ENCODE results near the gene GALNT10. TPM values are rescaled to one million over a fixed set of nuclear protein-coding genes. Genes with fewer than 3 reads are reported as not detected.

GALNT10 gene
- polyA plus RNA-seq, 1 of the 3 experiments (the other 2 are of a cell fraction): 56.3 TPM

GRCh38 chr5:154287136-154287535 is 96.6 kb downstream of the GALNT10 start:
- H4K20me1 ChIP-seq (ENCODE audit: insufficient read depth): no peaks in the 10 kb centered on the region
- H3K9me3 ChIP-seq: no peaks in the 10 kb centered on the region
- peaks cover 0 to 8% of the 10 kb centered on the region in 2 experiments for H3K36me3 ChIP-seq (replicated peaks in 1 of 2; ENCODE audit: control insufficient read depth in 1 of 2, insufficient read depth in 2 of 2, low read length in 1 of 2)
- peak overlapping the region; percentile 55; the same call in 1 of the 2 replicates for H3K9ac ChIP-seq
- H3F3A ChIP-seq (replicated peaks; ENCODE audit: insufficient read depth): peaks cover 49% of the 10 kb centered on the region
- peak overlapping the region; percentile 85 to 89 for H3K27ac ChIP-seq (ENCODE audit: low read depth in 2 of 2, low read length in 1 of 2)
- H3K79me2 ChIP-seq (ENCODE audit: insufficient read depth): peaks cover 81% of the 10 kb centered on the region
- no peaks in the 10 kb centered on the region for H3K9me2 ChIP-seq
- CTCF ChIA-PET: no interaction called here
- H3K27me3 ChIP-seq (ENCODE audit: insufficient read depth): no peaks in the 10 kb centered on the region
- WGBS (ENCODE audit: low lambda C conversion rate): 13% methylated on average over 5 of the region's 5 CpGs
- peak overlapping the region; percentile 2 to 54; a peak in 3 of 4 replicates for H3K4me3 ChIP-seq (ENCODE audit: low read depth in 2 of 2, low read length in 1 of 2)
- no peak for DNase-seq
- H2AFZ ChIP-seq (ENCODE audit: low read depth): no peak overlapping the region
- peak overlapping the region; percentile 68 for H3K4me2 ChIP-seq
- POLR2A ChIA-PET: no interaction called here
- H3K4me1 ChIP-seq (ENCODE audit: control insufficient read depth in 1 of 2, insufficient read depth in 2 of 2, low read depth in 1 of 2, low read length in 1 of 2): peaks cover 11 to 36% of the 10 kb centered on the region in 2 experiments
- TF ChIP-seq RFX5 (IDR thresholded peaks at IDR 0.05; ENCODE audit: low read length): no peak
- peak; percentile 73 for TF ChIP-seq JUND (IDR thresholded peaks at IDR 0.05)
- TF ChIP-seq FOSL2 (IDR thresholded peaks at IDR 0.05; ENCODE audit: borderline replicate concordance, low read depth): peak; percentile 87
- TF ChIP-seq TCF12 (IDR thresholded peaks at IDR 0.05): peak; percentile 87
- TF ChIP-seq FOXJ3 (CRISPR knock-in tag; IDR thresholded peaks at IDR 0.05): no peak
- TF ChIP-seq, protein P1, sequence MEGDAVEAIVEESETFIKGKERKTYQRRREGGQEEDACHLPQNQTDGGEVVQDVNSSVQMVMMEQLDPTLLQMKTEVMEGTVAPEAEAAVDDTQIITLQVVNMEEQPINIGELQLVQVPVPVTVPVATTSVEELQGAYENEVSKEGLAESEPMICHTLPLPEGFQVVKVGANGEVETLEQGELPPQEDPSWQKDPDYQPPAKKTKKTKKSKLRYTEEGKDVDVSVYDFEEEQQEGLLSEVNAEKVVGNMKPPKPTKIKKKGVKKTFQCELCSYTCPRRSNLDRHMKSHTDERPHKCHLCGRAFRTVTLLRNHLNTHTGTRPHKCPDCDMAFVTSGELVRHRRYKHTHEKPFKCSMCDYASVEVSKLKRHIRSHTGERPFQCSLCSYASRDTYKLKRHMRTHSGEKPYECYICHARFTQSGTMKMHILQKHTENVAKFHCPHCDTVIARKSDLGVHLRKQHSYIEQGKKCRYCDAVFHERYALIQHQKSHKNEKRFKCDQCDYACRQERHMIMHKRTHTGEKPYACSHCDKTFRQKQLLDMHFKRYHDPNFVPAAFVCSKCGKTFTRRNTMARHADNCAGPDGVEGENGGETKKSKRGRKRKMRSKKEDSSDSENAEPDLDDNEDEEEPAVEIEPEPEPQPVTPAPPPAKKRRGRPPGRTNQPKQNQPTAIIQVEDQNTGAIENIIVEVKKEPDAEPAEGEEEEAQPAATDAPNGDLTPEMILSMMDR (IDR thresholded peaks at IDR 0.05): no peak
- TF ChIP-seq FOXM1 (IDR thresholded peaks at IDR 0.05; ENCODE audit: low read depth): no peak
- peak; percentile 19; the same call in 1 of the 2 replicates for TF ChIP-seq TAF1 (IDR thresholded peaks at IDR 0.05; ENCODE audit: borderline replicate concordance, low read depth, low read length)
- peak; percentile 38; the same call in 1 of the 2 replicates for TF ChIP-seq MEF2A (IDR thresholded peaks at IDR 0.05; ENCODE audit: borderline replicate concordance, low read depth)
- TF ChIP-seq, protein P2, sequence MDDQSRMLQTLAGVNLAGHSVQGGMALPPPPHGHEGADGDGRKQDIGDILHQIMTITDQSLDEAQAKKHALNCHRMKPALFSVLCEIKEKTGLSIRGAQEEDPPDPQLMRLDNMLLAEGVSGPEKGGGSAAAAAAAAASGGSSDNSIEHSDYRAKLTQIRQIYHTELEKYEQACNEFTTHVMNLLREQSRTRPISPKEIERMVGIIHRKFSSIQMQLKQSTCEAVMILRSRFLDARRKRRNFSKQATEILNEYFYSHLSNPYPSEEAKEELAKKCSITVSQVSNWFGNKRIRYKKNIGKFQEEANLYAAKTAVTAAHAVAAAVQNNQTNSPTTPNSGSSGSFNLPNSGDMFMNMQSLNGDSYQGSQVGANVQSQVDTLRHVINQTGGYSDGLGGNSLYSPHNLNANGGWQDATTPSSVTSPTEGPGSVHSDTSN (IDR thresholded peaks at IDR 0.05): peak; percentile 62
- TF ChIP-seq ELF1 (IDR thresholded peaks at IDR 0.05): peak; percentile 60; the same call in 1 of the 2 replicates
- TF ChIP-seq, protein P3, sequence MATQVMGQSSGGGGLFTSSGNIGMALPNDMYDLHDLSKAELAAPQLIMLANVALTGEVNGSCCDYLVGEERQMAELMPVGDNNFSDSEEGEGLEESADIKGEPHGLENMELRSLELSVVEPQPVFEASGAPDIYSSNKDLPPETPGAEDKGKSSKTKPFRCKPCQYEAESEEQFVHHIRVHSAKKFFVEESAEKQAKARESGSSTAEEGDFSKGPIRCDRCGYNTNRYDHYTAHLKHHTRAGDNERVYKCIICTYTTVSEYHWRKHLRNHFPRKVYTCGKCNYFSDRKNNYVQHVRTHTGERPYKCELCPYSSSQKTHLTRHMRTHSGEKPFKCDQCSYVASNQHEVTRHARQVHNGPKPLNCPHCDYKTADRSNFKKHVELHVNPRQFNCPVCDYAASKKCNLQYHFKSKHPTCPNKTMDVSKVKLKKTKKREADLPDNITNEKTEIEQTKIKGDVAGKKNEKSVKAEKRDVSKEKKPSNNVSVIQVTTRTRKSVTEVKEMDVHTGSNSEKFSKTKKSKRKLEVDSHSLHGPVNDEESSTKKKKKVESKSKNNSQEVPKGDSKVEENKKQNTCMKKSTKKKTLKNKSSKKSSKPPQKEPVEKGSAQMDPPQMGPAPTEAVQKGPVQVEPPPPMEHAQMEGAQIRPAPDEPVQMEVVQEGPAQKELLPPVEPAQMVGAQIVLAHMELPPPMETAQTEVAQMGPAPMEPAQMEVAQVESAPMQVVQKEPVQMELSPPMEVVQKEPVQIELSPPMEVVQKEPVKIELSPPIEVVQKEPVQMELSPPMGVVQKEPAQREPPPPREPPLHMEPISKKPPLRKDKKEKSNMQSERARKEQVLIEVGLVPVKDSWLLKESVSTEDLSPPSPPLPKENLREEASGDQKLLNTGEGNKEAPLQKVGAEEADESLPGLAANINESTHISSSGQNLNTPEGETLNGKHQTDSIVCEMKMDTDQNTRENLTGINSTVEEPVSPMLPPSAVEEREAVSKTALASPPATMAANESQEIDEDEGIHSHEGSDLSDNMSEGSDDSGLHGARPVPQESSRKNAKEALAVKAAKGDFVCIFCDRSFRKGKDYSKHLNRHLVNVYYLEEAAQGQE (IDR thresholded peaks at IDR 0.05; ENCODE audit: low read depth, low read length): 0 out of 2 replicates have a peak, but pooled peaks have one; percentile 46
- TF ChIP-seq RXRA (IDR thresholded peaks at IDR 0.05; ENCODE audit: borderline replicate concordance, low read depth): peak; percentile 78
- peak; percentile 94 for TF ChIP-seq TEAD4 (IDR thresholded peaks at IDR 0.05; ENCODE audit: borderline replicate concordance, insufficient read depth)
- TF ChIP-seq IRF3 (IDR thresholded peaks at IDR 0.05; ENCODE audit: low read depth, low read length): no peak
- peak; percentile 58 for TF ChIP-seq MAX (IDR thresholded peaks at IDR 0.05; ENCODE audit: low read depth)
- no peak for TF ChIP-seq RAD21 (IDR thresholded peaks at IDR 0.05; ENCODE audit: low read length)
- peak; percentile 88 for TF ChIP-seq NFIC (IDR thresholded peaks at IDR 0.05; ENCODE audit: borderline replicate concordance)
- TF ChIP-seq CHD2 (IDR thresholded peaks at IDR 0.05; ENCODE audit: low read length, partially characterized antibody): no peak
- TF ChIP-seq, protein P4, sequence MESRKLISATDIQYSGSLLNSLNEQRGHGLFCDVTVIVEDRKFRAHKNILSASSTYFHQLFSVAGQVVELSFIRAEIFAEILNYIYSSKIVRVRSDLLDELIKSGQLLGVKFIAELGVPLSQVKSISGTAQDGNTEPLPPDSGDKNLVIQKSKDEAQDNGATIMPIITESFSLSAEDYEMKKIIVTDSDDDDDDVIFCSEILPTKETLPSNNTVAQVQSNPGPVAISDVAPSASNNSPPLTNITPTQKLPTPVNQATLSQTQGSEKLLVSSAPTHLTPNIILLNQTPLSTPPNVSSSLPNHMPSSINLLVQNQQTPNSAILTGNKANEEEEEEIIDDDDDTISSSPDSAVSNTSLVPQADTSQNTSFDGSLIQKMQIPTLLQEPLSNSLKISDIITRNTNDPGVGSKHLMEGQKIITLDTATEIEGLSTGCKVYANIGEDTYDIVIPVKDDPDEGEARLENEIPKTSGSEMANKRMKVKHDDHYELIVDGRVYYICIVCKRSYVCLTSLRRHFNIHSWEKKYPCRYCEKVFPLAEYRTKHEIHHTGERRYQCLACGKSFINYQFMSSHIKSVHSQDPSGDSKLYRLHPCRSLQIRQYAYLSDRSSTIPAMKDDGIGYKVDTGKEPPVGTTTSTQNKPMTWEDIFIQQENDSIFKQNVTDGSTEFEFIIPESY (IDR thresholded peaks at IDR 0.05; ENCODE audit: borderline replicate concordance, low read depth): 0 out of 2 replicates have a peak, but pooled peaks have one; percentile 32
- TF ChIP-seq SMC3 (IDR thresholded peaks at IDR 0.05; ENCODE audit: low read depth, low read length): no peak
- TF ChIP-seq MXI1 (IDR thresholded peaks at IDR 0.05; ENCODE audit: low read depth, low read length): no peak
- TF ChIP-seq, protein P5, sequence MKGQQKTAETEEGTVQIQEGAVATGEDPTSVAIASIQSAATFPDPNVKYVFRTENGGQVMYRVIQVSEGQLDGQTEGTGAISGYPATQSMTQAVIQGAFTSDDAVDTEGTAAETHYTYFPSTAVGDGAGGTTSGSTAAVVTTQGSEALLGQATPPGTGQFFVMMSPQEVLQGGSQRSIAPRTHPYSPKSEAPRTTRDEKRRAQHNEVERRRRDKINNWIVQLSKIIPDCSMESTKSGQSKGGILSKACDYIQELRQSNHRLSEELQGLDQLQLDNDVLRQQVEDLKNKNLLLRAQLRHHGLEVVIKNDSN (IDR thresholded peaks at IDR 0.05; ENCODE audit: borderline replicate concordance, low read depth): no peak
- TF ChIP-seq GATA2 (CRISPR knock-in tag; IDR thresholded peaks at IDR 0.05): no peak
